GM19351 (cell line): Measurements from ENCODE around the gene MMD.

Experiments
- ATAC-seq: cut with Tn5 transposase; IDR thresholded peaks from one replicate; pipeline ENCODE4 v1.9.1; 2021; ENCODE audit warnings: mild to moderate bottlenecking, moderate library complexity; ENCODE audit not compliant: unreplicated experiment

MMD gene

GRCh38 chr17:55356434-55357328 is 65.0 kb downstream of the MMD start:
- peak; percentile 100 for ATAC-seq

GRCh38 chr17:55354941-55355340 is 66.7 kb downstream of the MMD start:
- no peak for ATAC-seq

- no peak for ATAC-seq
Measured at GRCh38 chr17:55354010-55354409, 67.6 kb downstream of the MMD start.

GRCh38 chr17:55351226-55351625 is 70.4 kb downstream of the MMD start:
- ATAC-seq, result no peak

- no peak for ATAC-seq
Measured at GRCh38 chr17:55350825-55351205, 70.8 kb downstream of the MMD start.

GRCh38 chr17:55348749-55349354 is 72.8 kb downstream of the MMD start:
- no peak for ATAC-seq

GRCh38 chr17:55347341-55347740 is 74.3 kb downstream of the MMD start:
- ATAC-seq, result no peak

- no peak for ATAC-seq
Measured at GRCh38 chr17:55346658-55347057, 75.0 kb downstream of the MMD start.

GRCh38 chr17:55345132-55345531 is 76.5 kb downstream of the MMD start:
- ATAC-seq, result no peak

GRCh38 chr17:55344514-55344997 is 77.1 kb downstream of the MMD start:
- no peak for ATAC-seq

- ATAC-seq, result no peak
Measured at GRCh38 chr17:55343900-55344513, 77.6 kb downstream of the MMD start.

GRCh38 chr17:55342800-55343585 is 78.6 kb downstream of the MMD start:
- ATAC-seq, result no peak
